Stomach (tissue), 9 donors: ENCODE data around the gene B4GALT5. TPM values are rescaled to one million over a fixed set of nuclear protein-coding genes. Genes with fewer than 3 reads are reported as not detected.

Experiments
- DNase-seq, 2 donors: peaks; one replicate each; pipeline versions ENCODE4 v3.0.0 to v3.0.0-alpha.2; 2013 to 2019
- H3K27ac ChIP-seq, 5 donors: fragments of 200-600 bp in 4 of 5; sonication (generic) in 4 of 5; one replicate each; pipeline ENCODE4 v1.5.1; 2013 to 2019; ENCODE audit warnings: mild to moderate bottlenecking in 1 of 5, moderate library complexity in 1 of 5
- H3K27me3 ChIP-seq, 3 donors: fragments of 200-600 bp; sonication (generic); one replicate each; pipeline ENCODE4 v1.5.1; 2017 to 2019; ENCODE audit warnings: mixed run types in 1 of 3
- H3K36me3 ChIP-seq, 4 donors: fragments of 200-600 bp; sonication (generic); 1 replicate in 3 of 4; 2 replicates in 1 of 4; pipeline ENCODE4 v1.5.1; 2016 to 2019
- H3K4me1 ChIP-seq, 4 donors: fragments of 200-600 bp; sonication (generic); one replicate each; pipeline ENCODE4 v1.5.1; 2016 to 2019
- H3K4me3 ChIP-seq, 4 donors: fragments of 200-600 bp; sonication (generic) in 3 of 4; one replicate each; pipeline ENCODE4 v1.5.1; 2016 to 2019; ENCODE audit warnings: mild to moderate bottlenecking in 1 of 4
- H3K9me3 ChIP-seq, 4 donors: fragments of 200-600 bp; sonication (generic); one replicate each; pipeline ENCODE4 v1.5.1; 2016 to 2019
- EP300 ChIP-seq: sonication (generic); formaldehyde crosslinking; IDR thresholded peaks from one replicate; pipeline ENCODE4 v1.6.1; 2017; ENCODE audit warnings: antibody characterized with exemption
- POLR2A ChIP-seq, 4 donors: fragments of 450-650 bp; IDR thresholded peaks; one replicate each; pipeline ENCODE4 v1.6.1; 2016; ENCODE audit warnings: antibody characterized with exemption in 4 of 4, control low read depth in 2 of 4, mild to moderate bottlenecking in 1 of 4, moderate library complexity in 1 of 4
- POLR2AphosphoS5 ChIP-seq, 3 donors: sonication (generic); formaldehyde crosslinking; IDR thresholded peaks; one replicate each; pipeline ENCODE4 v1.6.1; 2016; ENCODE audit warnings: antibody characterized with exemption in 3 of 3
- WGBS, 5 donors: extraction: QIAGEN DNeasy Blood & Tissue Kit in 3 of 5; methylation state at CpG; one replicate each; pipeline versions ENCODE4 v1.1.5 to v1.1.7; 2013 to 2018; 5-methylcytosine and 5-hydroxymethylcytosine counted together
- intact Hi-C: fragments of 100-400 bp; cut with DNase I; formaldehyde crosslinking; loops from one replicate; pipeline ENCODE4 v1.15.1; 2023; ENCODE audit warnings: low total_unique reads
- polyA plus RNA-seq, 3 donors: library from polyadenylated mRNA; stranded (reverse); fragments of 200-250 nt; gene quantifications; one replicate each; pipeline ENCODE4 v1.2.3, GENCODE V29; 2013
- total RNA-seq, 5 donors: library from RNA; depleted of rRNA; stranded (reverse); fragments of >200 nt; gene quantifications; one replicate each; pipeline versions ENCODE4 v1.1.0 to v1.2.3, GENCODE V29; 2014 to 2016
- TF ChIP-seq, protein P1 (sequence below), 7 experiments: fragments of 450-650 bp in 4 of 7; fragments of 200-600 bp in 3 of 7; sonication (generic) in 3 of 7; IDR thresholded peaks; one replicate each; pipeline ENCODE4 v1.5.1; 2016 to 2019; ENCODE audit warnings: antibody characterized with exemption in 7 of 7, control low read depth in 2 of 7, mild to moderate bottlenecking in 1 of 7
- donor health status: healthy with polysubstance abuse.
- donor health status: Bipolar disorder and iron deficiency.
- donor health status: healthy.

Gene B4GALT5
- total and polyA plus RNA-seq, 8 donors: 7.5 to 40.0 (median 21.5) TPM

DNA sequence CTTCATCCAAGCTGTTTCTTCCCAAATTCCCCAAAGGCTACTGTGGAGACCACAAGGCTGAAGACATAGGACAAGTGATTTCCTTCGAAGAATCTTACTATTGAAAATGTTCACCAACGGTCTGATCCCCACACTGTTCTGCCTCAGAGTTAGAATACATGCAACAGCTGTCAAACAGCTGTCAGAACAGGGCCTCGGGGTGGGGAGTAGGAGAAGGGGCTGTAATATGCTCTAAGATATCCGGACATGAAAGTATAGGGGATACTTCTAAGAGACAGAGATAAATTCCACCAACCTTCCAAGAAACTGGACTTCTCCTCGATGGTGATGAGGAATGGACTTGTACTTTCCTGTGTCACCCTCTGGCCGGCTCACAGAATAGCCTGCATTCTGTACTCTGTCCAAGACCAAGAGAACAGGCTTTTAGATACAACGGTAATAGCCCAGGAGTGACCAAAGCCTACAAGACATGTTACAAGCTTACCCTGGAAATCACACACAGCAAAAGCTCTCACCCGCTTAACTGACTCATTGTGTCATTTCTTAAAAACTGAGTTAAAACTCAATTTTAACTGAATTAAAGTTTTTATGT lies 76.5 kb downstream of the B4GALT5 start:
- Histone ChIP-seq H3K27ac (peak overlapping the region in 2 of 5 donors; percentile 46 to 49), H3K9me3 (no peaks in the 10 kb centered on the region), H3K27me3 (no peaks in the 10 kb centered on the region), H3K4me1 (peaks cover 0 to 53% (median 37%) of the 10 kb centered on the region in 4 donors), H3K36me3 (peaks cover 48 to 96% (median 80%) of the 10 kb centered on the region in 4 donors), H3K4me3 (no peak overlapping the region)
- TF ChIP-seq POLR2A (IDR thresholded peaks at IDR 0.05) (no peak), POLR2AphosphoS5 (IDR thresholded peaks at IDR 0.05) (no peak), EP300 (no peak)
- TF ChIP-seq, protein P1, sequence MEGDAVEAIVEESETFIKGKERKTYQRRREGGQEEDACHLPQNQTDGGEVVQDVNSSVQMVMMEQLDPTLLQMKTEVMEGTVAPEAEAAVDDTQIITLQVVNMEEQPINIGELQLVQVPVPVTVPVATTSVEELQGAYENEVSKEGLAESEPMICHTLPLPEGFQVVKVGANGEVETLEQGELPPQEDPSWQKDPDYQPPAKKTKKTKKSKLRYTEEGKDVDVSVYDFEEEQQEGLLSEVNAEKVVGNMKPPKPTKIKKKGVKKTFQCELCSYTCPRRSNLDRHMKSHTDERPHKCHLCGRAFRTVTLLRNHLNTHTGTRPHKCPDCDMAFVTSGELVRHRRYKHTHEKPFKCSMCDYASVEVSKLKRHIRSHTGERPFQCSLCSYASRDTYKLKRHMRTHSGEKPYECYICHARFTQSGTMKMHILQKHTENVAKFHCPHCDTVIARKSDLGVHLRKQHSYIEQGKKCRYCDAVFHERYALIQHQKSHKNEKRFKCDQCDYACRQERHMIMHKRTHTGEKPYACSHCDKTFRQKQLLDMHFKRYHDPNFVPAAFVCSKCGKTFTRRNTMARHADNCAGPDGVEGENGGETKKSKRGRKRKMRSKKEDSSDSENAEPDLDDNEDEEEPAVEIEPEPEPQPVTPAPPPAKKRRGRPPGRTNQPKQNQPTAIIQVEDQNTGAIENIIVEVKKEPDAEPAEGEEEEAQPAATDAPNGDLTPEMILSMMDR (IDR thresholded peaks at IDR 0.05): no peak
- intact Hi-C loops: no loop called here
- 55 to 66% (median 61%) methylated on average over 8 of the region's 8 CpGs for WGBS, 5 donors
- no peak for DNase-seq

DNA sequence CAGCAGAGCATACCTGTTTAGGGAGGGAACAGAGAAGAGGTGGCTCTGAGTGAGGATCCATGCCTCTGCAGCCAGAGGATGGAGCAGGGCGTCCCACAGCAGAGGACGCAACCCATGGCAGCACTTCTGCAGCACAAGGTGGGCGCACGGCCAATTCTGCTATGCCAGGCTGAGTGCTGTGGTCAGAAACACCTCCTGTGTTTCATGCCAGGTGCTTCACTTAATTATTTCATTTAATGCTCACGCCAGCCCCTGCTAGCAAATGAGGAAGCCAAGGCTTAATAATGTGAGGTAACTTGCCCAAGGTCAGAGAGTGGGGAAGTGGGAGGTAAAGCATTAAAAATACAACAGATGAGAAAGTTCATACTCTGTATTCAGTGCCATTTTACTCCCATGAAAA lies 77.2 kb downstream of the B4GALT5 start:
- H3K27me3 ChIP-seq: no peaks in the 10 kb centered on the region
- H3K4me3 ChIP-seq: no peak overlapping the region
- DNase-seq: peak; percentile 35 to 46
- H3K27ac ChIP-seq: peak overlapping the region in 2 of 5 donors; percentile 46 to 49
- peaks cover 0 to 53% (median 31%) of the 10 kb centered on the region in 4 donors for H3K4me1 ChIP-seq
- intact Hi-C loops: no loop called here
- peaks cover 41 to 90% (median 73%) of the 10 kb centered on the region in 4 donors for H3K36me3 ChIP-seq
- no peaks in the 10 kb centered on the region for H3K9me3 ChIP-seq
- TF ChIP-seq POLR2A (IDR thresholded peaks at IDR 0.05) (no peak), POLR2AphosphoS5 (IDR thresholded peaks at IDR 0.05) (no peak), EP300 (no peak)
- TF ChIP-seq, protein P1 (IDR thresholded peaks at IDR 0.05): no peak
- 52 to 80% (median 58%) methylated on average over 5 of the region's 5 CpGs for WGBS, 5 donors

DNA sequence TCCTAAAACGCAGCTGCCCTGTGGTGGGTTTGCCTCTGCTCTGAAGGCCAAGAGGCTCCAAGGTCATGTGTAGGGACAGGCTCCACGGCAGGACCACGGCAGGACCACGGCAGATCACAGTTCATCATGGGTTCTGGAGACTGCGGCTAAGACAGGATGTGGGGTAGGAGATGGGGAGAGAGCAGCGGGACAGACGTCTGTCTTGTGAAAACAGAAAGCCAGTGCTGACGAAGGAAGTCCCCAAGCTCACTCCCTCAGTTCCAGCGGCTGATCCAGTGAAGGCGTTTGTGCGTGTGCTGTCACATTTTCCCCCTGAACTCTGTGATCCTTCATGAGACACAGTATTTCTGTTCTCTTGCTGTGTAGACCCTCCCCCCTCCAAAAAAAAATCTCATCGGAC lies 77.8 kb downstream of the B4GALT5 start:
- no peaks in the 10 kb centered on the region for H3K27me3 ChIP-seq
- no peak overlapping the region for H3K4me3 ChIP-seq
- H3K27ac ChIP-seq: peak overlapping the region in 3 of 5 donors; percentile 32 to 49 (median 46)
- TF ChIP-seq EP300: no peak
- TF ChIP-seq POLR2AphosphoS5 (IDR thresholded peaks at IDR 0.05): no peak
- TF ChIP-seq, protein P1 (IDR thresholded peaks at IDR 0.05): no peak
- no peak for TF ChIP-seq POLR2A (IDR thresholded peaks at IDR 0.05)
- H3K9me3 ChIP-seq: no peaks in the 10 kb centered on the region
- H3K4me1 ChIP-seq: peaks cover 0 to 55% (median 34%) of the 10 kb centered on the region in 4 donors
- no peak for DNase-seq
- WGBS, 5 donors: 65 to 85% (median 78%) methylated on average over 12 of the region's 12 CpGs
- H3K36me3 ChIP-seq: peaks cover 36 to 84% (median 68%) of the 10 kb centered on the region in 4 donors
- intact Hi-C loops: no loop called here

DNA sequence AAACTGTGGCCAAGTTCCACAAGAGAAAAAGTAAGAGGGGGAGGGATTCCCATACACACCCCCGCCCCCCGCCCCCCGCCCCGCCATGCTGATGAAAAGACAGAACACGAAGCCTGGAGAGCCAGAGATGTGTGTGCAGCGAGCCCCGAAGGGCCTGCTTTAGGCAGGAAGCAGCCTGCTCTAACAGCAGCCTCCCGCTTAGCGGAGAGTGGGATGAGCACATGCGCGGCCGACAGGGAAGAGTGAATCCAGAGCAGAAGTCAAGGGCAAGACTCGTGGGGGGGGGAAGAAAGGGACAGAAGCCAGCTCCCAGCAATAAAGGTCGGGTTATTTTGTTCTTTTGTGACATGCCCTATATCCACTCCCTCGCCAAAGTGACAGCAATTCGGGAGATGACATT lies 78.5 kb downstream of the B4GALT5 start:
- intact Hi-C loops: no loop called here
- DNase-seq: peak in 1 of 2 donors; percentile 78
- Histone ChIP-seq H3K4me1 (peaks cover 0 to 59% (median 37%) of the 10 kb centered on the region in 4 donors), H3K4me3 (no peak overlapping the region), H3K27me3 (no peaks in the 10 kb centered on the region), H3K9me3 (no peaks in the 10 kb centered on the region), H3K27ac (peak overlapping the region in 3 of 5 donors; percentile 9 to 49 (median 46)), H3K36me3 (peaks cover 30 to 77% (median 61%) of the 10 kb centered on the region in 4 donors)
- 60 to 83% (median 80%) methylated on average over 16 of the region's 16 CpGs for WGBS, 5 donors
- TF ChIP-seq POLR2AphosphoS5 (IDR thresholded peaks at IDR 0.05) (peak in 1 of 3 donors; percentile 11), POLR2A (IDR thresholded peaks at IDR 0.05) (no peak)

DNA sequence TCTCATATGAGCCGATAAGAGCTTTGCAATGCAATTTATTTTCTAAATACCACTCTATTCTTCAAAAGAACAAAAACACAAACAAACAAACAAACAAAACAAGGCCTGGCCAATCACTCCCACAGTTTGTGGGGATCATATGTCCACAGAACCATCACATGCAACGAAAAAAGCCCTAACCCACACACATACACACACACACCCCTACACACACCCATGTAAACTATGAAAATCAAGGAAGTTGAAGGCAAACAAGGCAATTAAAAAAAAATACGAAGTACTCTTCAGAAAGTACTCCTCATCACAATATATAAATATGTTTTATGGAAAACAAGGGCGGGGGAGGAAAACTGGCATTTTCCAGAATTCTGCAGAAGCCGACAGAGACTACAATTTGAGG lies 79.6 kb downstream of the B4GALT5 start:
- WGBS, 5 donors: 81 to 85% (median 84%) methylated on average over 5 of the region's 5 CpGs

More for the DNA sequence above, 79.6 kb downstream of the B4GALT5 start:
- peaks cover 20 to 67% (median 50%) of the 10 kb centered on the region in 4 donors for H3K36me3 ChIP-seq
- peak overlapping the region in 1 of 5 donors; percentile 49 for H3K27ac ChIP-seq
- H3K4me1 ChIP-seq: peaks cover 0 to 59% (median 37%) of the 10 kb centered on the region in 4 donors
- H3K4me3 ChIP-seq: no peak overlapping the region
- intact Hi-C loops: no loop called here
- TF ChIP-seq POLR2AphosphoS5 (IDR thresholded peaks at IDR 0.05) (no peak), POLR2A (IDR thresholded peaks at IDR 0.05) (no peak), EP300 (no peak)
- TF ChIP-seq, protein P1 (IDR thresholded peaks at IDR 0.05): no peak
- H3K27me3 ChIP-seq: no peaks in the 10 kb centered on the region
- H3K9me3 ChIP-seq: no peaks in the 10 kb centered on the region
- no peak for DNase-seq
